Activated B cell treated with CpG ODN at 0.5 μM for 24 hours (primary cell): ENCODE data around the gene TXNRD2. TPM values are rescaled to one million over a fixed set of nuclear protein-coding genes. Genes with fewer than 3 reads are reported as not detected.

Experiments used
- ATAC-seq: fragments of 200-7000 bp; cut with Tn5 transposase; one replicate; pipeline ENCODE4 v1.10.0; 2021; ENCODE audit warnings: low read depth, mild to moderate bottlenecking, moderate library complexity
- CTCF ChIA-PET: fragments of 350-600 bp; sonication (Branson Sonifier 250); formaldehyde crosslinking; loops from one replicate; lab custom pipeline; 2021; ENCODE audit warnings: antibody characterized with exemption; lab: Charles Lee
- POLR2A ChIA-PET: fragments of 350-600 bp; sonication (Branson Sonifier 250); formaldehyde crosslinking; loops from one replicate; lab custom pipeline; 2021; ENCODE audit warnings: antibody characterized with exemption; lab: Charles Lee
- DNase-seq: peaks from one replicate; pipeline ENCODE4 v3.0.0; 2022
- H3K27ac Mint-ChIP-seq: one replicate; pipeline ENCODE4 v1.8.0; 2020; ENCODE audit warnings: mixed read lengths
- H3K27me3 Mint-ChIP-seq: one replicate; pipeline ENCODE4 v1.8.0; 2021; ENCODE audit warnings: mixed read lengths
- H3K36me3 Mint-ChIP-seq: one replicate; pipeline ENCODE4 v1.8.0; 2021; ENCODE audit warnings: low read depth, mixed read lengths
- H3K4me1 Mint-ChIP-seq: one replicate; pipeline ENCODE4 v1.8.0; 2021; ENCODE audit warnings: mixed read lengths
- H3K4me3 Mint-ChIP-seq: one replicate; pipeline ENCODE4 v1.8.0; 2020; ENCODE audit warnings: mild to moderate bottlenecking, mixed read lengths
- H3K9me3 Mint-ChIP-seq: one replicate; pipeline ENCODE4 v1.8.0; 2020; ENCODE audit warnings: mixed read lengths
- CTCF ChIP-seq: fragments of 200-600 bp; IDR thresholded peaks from one replicate; pipeline ENCODE4 v1.8.0; 2022; ENCODE audit warnings: antibody characterized with exemption, mild to moderate bottlenecking
- intact Hi-C: fragments of 100-400 bp; cut with micrococcal nuclease; formaldehyde crosslinking; loops from one replicate; pipeline ENCODE4 v1.15.1; 2024
- total RNA-seq: library from RNA; stranded (reverse); gene quantifications from 2 replicates; pipeline ENCODE4 v1.2.3, GENCODE V29; 2022

Gene TXNRD2
- total RNA-seq, 1 donor from 2014 or later: 31.2 TPM

DNA sequence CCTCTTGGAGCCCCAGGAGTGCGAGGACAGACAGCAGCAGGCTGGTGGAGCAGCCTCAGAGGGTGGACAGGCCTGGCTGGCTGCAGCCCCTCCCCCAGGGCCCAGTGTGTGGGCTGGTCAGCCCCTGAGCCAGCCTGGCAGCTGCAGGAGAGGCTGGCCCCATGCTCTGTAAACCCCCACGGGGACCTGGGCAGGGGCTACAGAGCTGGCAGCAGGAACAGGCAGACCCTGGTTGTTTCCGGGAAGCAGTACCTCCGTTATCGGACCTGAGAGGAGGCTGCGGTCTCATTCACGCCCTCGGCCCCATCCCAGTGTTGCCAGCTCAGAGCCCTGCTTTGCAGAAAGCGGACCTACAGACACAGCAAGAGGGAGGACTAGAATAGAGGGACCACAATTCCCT lies 38.6 kb downstream of the TXNRD2 start:
- no peaks in the 10 kb centered on the region for H3K4me1 Mint-ChIP-seq
- no peak for TF ChIP-seq CTCF
- H3K27ac Mint-ChIP-seq: no peak overlapping the region
- H3K4me3 Mint-ChIP-seq: no peak overlapping the region
- intact Hi-C loops: no loop called here
- ATAC-seq (no peak), DNase-seq (no peak)
- POLR2A ChIA-PET: no interaction called here
- CTCF ChIA-PET: no interaction called here
- no peaks in the 10 kb centered on the region for H3K27me3 Mint-ChIP-seq
- peaks cover 16% of the 10 kb centered on the region for H3K36me3 Mint-ChIP-seq
- no peaks in the 10 kb centered on the region for H3K9me3 Mint-ChIP-seq

- CTCF ChIA-PET: no interaction called here
- TF ChIP-seq CTCF: no peak
These were observed 39.3 kb downstream of the TXNRD2 start for GRCh38 chr22:19902245-19902715.

DNA sequence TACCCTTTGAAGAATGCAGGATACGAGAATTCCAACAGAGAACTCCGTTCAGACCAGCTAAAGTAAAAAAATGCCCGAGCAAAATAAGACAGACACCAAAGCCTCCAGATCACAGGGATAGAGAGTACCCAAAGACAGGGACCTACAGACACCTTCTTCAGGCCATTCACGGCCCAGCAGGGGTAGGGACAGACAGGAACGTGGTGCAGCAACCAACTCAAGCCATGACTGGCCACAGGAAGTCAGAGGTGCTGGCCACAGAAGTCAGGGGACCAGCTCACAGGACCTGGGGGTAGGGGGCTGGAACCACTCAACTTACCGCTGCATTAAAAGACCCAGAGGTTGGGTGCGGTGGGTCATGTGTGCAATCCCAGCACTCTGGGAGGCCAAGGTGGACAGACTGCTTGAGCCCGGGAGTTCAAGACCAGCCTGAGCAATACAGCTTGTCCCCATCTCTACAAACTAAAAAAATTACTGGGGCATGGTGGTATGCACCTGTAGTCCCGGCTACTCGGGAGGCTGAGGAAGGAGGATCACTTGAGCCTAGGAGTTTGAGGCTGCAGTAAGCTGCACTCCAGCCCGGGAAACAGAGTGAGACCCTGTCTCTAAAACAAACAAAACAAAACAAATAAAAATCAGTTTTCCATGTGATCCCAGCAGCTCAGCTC lies 39.9 kb downstream of the TXNRD2 start:
- ATAC-seq: no peak
- ChIA-PET CTCF (no interaction called here), POLR2A (no interaction called here)
- H3K4me3 Mint-ChIP-seq: no peak overlapping the region
- no peaks in the 10 kb centered on the region for H3K27me3 Mint-ChIP-seq
- no peak overlapping the region for H3K27ac Mint-ChIP-seq
- H3K4me1 Mint-ChIP-seq: no peaks in the 10 kb centered on the region
- H3K36me3 Mint-ChIP-seq: peaks cover 21% of the 10 kb centered on the region
- DNase-seq: no peak
- no peaks in the 10 kb centered on the region for H3K9me3 Mint-ChIP-seq
- TF ChIP-seq CTCF: no peak
- intact Hi-C loops: no loop called here

More at GRCh38 chr22:19902245-19902715, 39.3 kb downstream of the TXNRD2 start:
- DNase-seq (no peak), ATAC-seq (no peak)
- H3K27me3 Mint-ChIP-seq: no peaks in the 10 kb centered on the region
- intact Hi-C loops: no loop called here
- H3K27ac Mint-ChIP-seq: no peak overlapping the region
- peaks cover 18% of the 10 kb centered on the region for H3K36me3 Mint-ChIP-seq
- H3K4me3 Mint-ChIP-seq: no peak overlapping the region
- no peaks in the 10 kb centered on the region for H3K4me1 Mint-ChIP-seq
- no peaks in the 10 kb centered on the region for H3K9me3 Mint-ChIP-seq
- POLR2A ChIA-PET: no interaction called here

GRCh38 chr22:19900707-19901436 lies 40.7 kb downstream of the TXNRD2 start:
- intact Hi-C loops: no loop called here
- ATAC-seq: no peak
- Mint-ChIP-seq H3K4me3 (no peak overlapping the region), H3K36me3 (peaks cover 15% of the 10 kb centered on the region), H3K9me3 (no peaks in the 10 kb centered on the region), H3K27ac (no peak overlapping the region), H3K4me1 (no peaks in the 10 kb centered on the region), H3K27me3 (no peaks in the 10 kb centered on the region)
- no peak for TF ChIP-seq CTCF
- ChIA-PET CTCF (interaction anchor here (1.3 kb wide), 1 partner anchor 170 kb away, joined by 3 read pairs; no protein-coding TSS in a partner anchor), POLR2A (no interaction called here)
- DNase-seq: no peak

DNA sequence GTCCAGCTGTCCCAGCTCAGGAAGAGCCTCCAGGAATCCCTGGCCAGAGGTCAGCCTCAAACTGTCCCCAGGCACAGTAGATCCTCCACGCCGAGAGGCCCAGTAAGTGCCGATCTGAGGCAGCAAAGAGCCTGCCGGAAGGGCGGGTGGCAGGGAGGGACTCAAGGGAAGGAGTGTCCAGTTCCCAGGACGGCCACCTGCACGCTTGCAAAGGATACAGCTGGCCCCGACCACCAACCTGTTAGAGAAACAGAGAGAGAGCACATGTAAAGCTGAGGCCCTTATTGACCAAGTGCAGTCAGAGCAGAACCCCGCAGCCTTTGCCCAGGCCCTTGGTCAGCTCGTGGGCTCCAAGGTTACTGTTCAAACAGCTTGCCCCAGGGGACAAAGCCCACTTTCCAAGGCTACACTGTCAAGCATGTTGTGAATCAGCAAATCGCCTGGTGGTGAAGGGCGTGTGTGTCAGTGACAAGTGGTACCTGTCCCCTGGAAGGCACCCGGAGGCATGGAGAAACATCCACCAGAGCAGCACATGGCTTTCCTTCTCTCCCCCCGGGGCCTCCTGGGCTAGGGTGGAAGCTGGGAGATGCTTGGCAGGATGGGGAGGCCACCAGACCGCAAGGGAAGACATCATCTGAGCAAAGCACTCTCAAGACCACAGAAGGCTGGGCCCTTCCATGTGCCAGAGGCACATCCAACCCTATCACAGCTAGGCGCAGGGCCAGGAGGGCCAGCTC lies 42.6 kb downstream of the TXNRD2 start:
- ChIA-PET CTCF (interaction anchor here (1.0 to 1.3 kb wide), 2 partner anchors 11 to 169 kb away, joined by 3 to 5 read pairs; no protein-coding TSS in a partner anchor), POLR2A (no interaction called here)
- H3K9me3 Mint-ChIP-seq: no peaks in the 10 kb centered on the region
- H3K36me3 Mint-ChIP-seq: peaks cover 23% of the 10 kb centered on the region
- no peak for DNase-seq
- no peaks in the 10 kb centered on the region for H3K27me3 Mint-ChIP-seq
- no peak overlapping the region for H3K27ac Mint-ChIP-seq
- no peak for TF ChIP-seq CTCF
- intact Hi-C loops: no loop called here
- H3K4me1 Mint-ChIP-seq: no peaks in the 10 kb centered on the region
- ATAC-seq: no peak
- no peak overlapping the region for H3K4me3 Mint-ChIP-seq
